ELR (cell line): ENCODE results near the gene MYO1C.

Experiments used
- DNase-seq: peaks from one replicate; pipeline ENCODE4 v3.0.0-alpha.2; 2015; ENCODE audit warnings: low read depth

Gene MYO1C

GRCh38 chr17:1485423-1486376 is 6.8 kb downstream of the MYO1C start:
- peak; percentile 72 for DNase-seq

- peak; percentile 61 for DNase-seq
Measured at GRCh38 chr17:1484676-1485422, 7.6 kb downstream of the MYO1C start.

- DNase-seq = no peak
Measured at GRCh38 chr17:1484060-1484535, 8.4 kb downstream of the MYO1C start.

- DNase-seq = no peak
Measured at GRCh38 chr17:1482680-1483079, 9.8 kb downstream of the MYO1C start.

GRCh38 chr17:1481736-1482135 is 10.8 kb downstream of the MYO1C start:
- no peak for DNase-seq

GRCh38 chr17:1480747-1481465 is 11.6 kb downstream of the MYO1C start:
- no peak for DNase-seq

- DNase-seq = no peak
Measured at GRCh38 chr17:1478418-1478817, 14.1 kb downstream of the MYO1C start.

- no peak for DNase-seq
Measured at GRCh38 chr17:1475321-1475854, 17.1 kb downstream of the MYO1C start.

- no peak for DNase-seq
Measured at GRCh38 chr17:1474402-1475189, 17.9 kb downstream of the MYO1C start.

- DNase-seq = no peak
Measured at GRCh38 chr17:1473841-1474240, 18.6 kb downstream of the MYO1C start.

- DNase-seq = no peak
Measured at GRCh38 chr17:1473170-1473569, 19.3 kb downstream of the MYO1C start.

GRCh38 chr17:1471911-1472821 is 20.3 kb downstream of the MYO1C start:
- no peak for DNase-seq

GRCh38 chr17:1471490-1471889 is 21.0 kb downstream of the MYO1C start:
- DNase-seq = no peak

GRCh38 chr17:1470755-1471462 is 21.6 kb downstream of the MYO1C start:
- no peak for DNase-seq

- no peak for DNase-seq
Measured at GRCh38 chr17:1470071-1470754, 22.3 kb downstream of the MYO1C start.

- DNase-seq = peak; percentile 72
Measured at GRCh38 chr17:1469231-1469852, 23.1 kb downstream of the MYO1C start.

- DNase-seq = no peak
Measured at GRCh38 chr17:1467898-1468492, 24.5 kb downstream of the MYO1C start.

GRCh38 chr17:1467258-1467657 is 25.2 kb downstream of the MYO1C start:
- no peak for DNase-seq
